Panc1 (cell line): ENCODE data around the gene ADGRB3. TPM values are rescaled to one million over a fixed set of nuclear protein-coding genes. Genes with fewer than 3 reads are reported as not detected.

Experiments used
- ATAC-seq: fragments of 200-7000 bp; cut with Tn5 transposase; 2 replicates; pipeline ENCODE4 v1.9.1; 2020; ENCODE audit warnings: mild to moderate bottlenecking, moderate library complexity
- BruUV-seq: library from RNA; stranded (reverse); fragments of 400-500 nt; replicated peaks from 2 replicates; lab custom pipeline; 2021; lab: Mats Ljungman, UMichigan
- CTCF ChIA-PET: fragments of 300-600 bp; sonication (Branson Sonifier 250); formaldehyde crosslinking; loops from one replicate; lab custom pipeline; 2022; ENCODE audit warnings: antibody characterized with exemption; lab: Charles Lee
- POLR2A ChIA-PET: fragments of 300-600 bp; sonication (Branson Sonifier 250); formaldehyde crosslinking; loops from one replicate; lab custom pipeline; 2022; ENCODE audit warnings: antibody characterized with exemption; lab: Charles Lee
- DNase-seq: peaks from one replicate; pipeline ENCODE4 v3.0.0-alpha.2; 2010; ENCODE audit warnings: low read depth, low spot score
- H3K27ac ChIP-seq: 2 replicates; pipeline ENCODE4 v1.5.1; 2011; ENCODE audit warnings: mild to moderate bottlenecking, low read length, inconsistent platforms
- H3K27me3 ChIP-seq: fragments of 200-500 bp; sonication (Bioruptor generic); 2 replicates; pipeline ENCODE4 v1.6.0; 2014; ENCODE audit warnings: low read length, inconsistent platforms; ENCODE audit not compliant: control insufficient read depth, insufficient read depth
- H3K36me3 ChIP-seq: fragments of 200-500 bp; sonication (Bioruptor generic); 2 replicates; pipeline ENCODE4 v1.5.1; 2014; ENCODE audit warnings: inconsistent platforms, mild to moderate bottlenecking, low read length, moderate library complexity; ENCODE audit not compliant: control insufficient read depth, insufficient read depth
- H3K4me1 ChIP-seq: 2 replicates; pipeline ENCODE4 v1.5.1; 2011; ENCODE audit warnings: inconsistent platforms, mild to moderate bottlenecking, low read length, moderate library complexity; ENCODE audit not compliant: control insufficient read depth, insufficient read depth
- H3K4me3 ChIP-seq, 2 experiments: 2 replicates each; pipeline ENCODE4 v1.5.1; 2011 to 2012; ENCODE audit warnings: low read depth in 2 of 2, low read length in 2 of 2, mild to moderate bottlenecking in 2 of 2, inconsistent platforms in 1 of 2, moderate library complexity in 1 of 2
- H3K9me3 ChIP-seq: fragments of 200-500 bp; sonication (Bioruptor generic); 2 replicates; pipeline ENCODE4 v1.5.1; 2014; ENCODE audit warnings: low read depth, mild to moderate bottlenecking, inconsistent platforms, low read length, moderate library complexity; ENCODE audit not compliant: control insufficient read depth, insufficient read depth
- CTCF ChIP-seq: fragments of 450-650 bp; IDR thresholded peaks from 2 replicates; pipeline ENCODE4 v1.5.1; 2017; ENCODE audit warnings: mild to moderate bottlenecking
- POLR2AphosphoS5 ChIP-seq: IDR thresholded peaks from 2 replicates; pipeline ENCODE4 v1.6.1; 2012; ENCODE audit warnings: mild to moderate bottlenecking, low read depth, low read length, moderate library complexity
- REST ChIP-seq, 2 experiments: IDR thresholded peaks; 2 replicates each; pipeline ENCODE4 v1.6.1; 2011 to 2012; ENCODE audit warnings: low read depth in 2 of 2, control low read depth in 1 of 2, low read length in 1 of 2, mild to moderate bottlenecking in 1 of 2, moderate library complexity in 1 of 2; ENCODE audit not compliant: insufficient read depth in 1 of 2
- SIN3A ChIP-seq: IDR thresholded peaks from 2 replicates; pipeline ENCODE4 v1.6.1; 2012; ENCODE audit warnings: low read depth, mild to moderate bottlenecking, low read length, moderate library complexity, borderline replicate concordance; ENCODE audit not compliant: insufficient read depth
- TCF7L2 ChIP-seq: IDR thresholded peaks from 2 replicates; pipeline ENCODE4 v1.6.1; 2011; ENCODE audit warnings: mild to moderate bottlenecking, low read depth, low read length, inconsistent platforms
- in situ Hi-C: cut with HindIII; loops from 2 replicates; pipeline ENCODE4 v1.10.0; 2016; ENCODE audit warnings: low sequenced_read_pairs, low pct_unique_long_range_greater_than_20kb
- intact Hi-C: fragments of 100-400 bp; cut with micrococcal nuclease; formaldehyde crosslinking; loops from one replicate; pipeline ENCODE4 v1.10.0; 2022; ENCODE audit not compliant: unreplicated experiment
- total RNA-seq: library from RNA; stranded (reverse); gene quantifications from one replicate; pipeline ENCODE4 v1.2.1, GENCODE V29; 2021; ENCODE audit not compliant: unreplicated experiment

ADGRB3 gene
- total RNA-seq, 1 experiment from 2014 or later = 0.10 TPM

- intact Hi-C loops = no loop called here
- CTCF ChIA-PET = no interaction called here
- in situ Hi-C loops = no loop called here
Measured at GRCh38 chr6:69012211-69012610, 377.1 kb downstream of the ADGRB3 start.

DNA sequence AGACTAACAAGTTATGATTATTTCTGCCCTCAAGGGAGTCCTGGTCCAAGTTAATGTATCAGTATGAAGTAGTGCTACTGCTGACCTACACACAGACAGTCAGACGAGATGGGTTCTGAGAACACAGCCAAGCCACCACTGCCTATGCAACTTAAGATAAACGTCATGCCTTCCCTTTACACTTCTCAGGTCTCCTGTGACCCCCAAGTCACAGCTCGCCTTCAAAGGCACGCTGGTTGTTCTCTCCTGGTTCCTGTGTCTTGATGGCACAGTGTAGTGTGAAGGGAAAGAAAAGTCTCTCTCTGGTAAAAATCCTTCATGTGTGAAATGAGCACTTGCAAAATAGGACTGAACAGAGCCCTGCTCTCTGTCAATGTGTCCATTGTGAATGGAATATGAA is 377.8 kb downstream of the ADGRB3 start:
- Histone ChIP-seq H3K4me3 (no peak overlapping the region), H3K36me3 (no peaks in the 10 kb centered on the region), H3K27me3 (no peaks in the 10 kb centered on the region), H3K4me1 (no peaks in the 10 kb centered on the region), H3K9me3 (no peaks in the 10 kb centered on the region), H3K27ac (no peak overlapping the region)
- TF ChIP-seq REST (IDR thresholded peaks at IDR 0.05; ENCODE audit: insufficient read depth in 1 of 2, low read depth in 2 of 2, low read length in 1 of 2) (no peak), TCF7L2 (no peak), CTCF (no peak), SIN3A (no peak), POLR2AphosphoS5 (no peak)
- no TSS peak for BruUV-seq
- DNase-seq = no peak
- in situ Hi-C loops = no loop called here
- intact Hi-C loops = no loop called here
- ATAC-seq = no peak
- ChIA-PET POLR2A (no interaction called here), CTCF (no interaction called here)

More at GRCh38 chr6:69012211-69012610, 377.1 kb downstream of the ADGRB3 start:
- Histone ChIP-seq H3K4me1 (no peaks in the 10 kb centered on the region), H3K36me3 (no peaks in the 10 kb centered on the region), H3K27me3 (no peaks in the 10 kb centered on the region), H3K4me3 (no peak overlapping the region), H3K27ac (no peak overlapping the region), H3K9me3 (no peaks in the 10 kb centered on the region)
- BruUV-seq = no TSS peak
- ATAC-seq (no peak), DNase-seq (no peak)
- POLR2A ChIA-PET = no interaction called here
- TF ChIP-seq POLR2AphosphoS5 (no peak), SIN3A (no peak), CTCF (no peak), REST (IDR thresholded peaks at IDR 0.05; ENCODE audit: insufficient read depth in 1 of 2, low read depth in 2 of 2, low read length in 1 of 2) (no peak), TCF7L2 (no peak)
